GM19035 (cell line): ENCODE data around the gene MAP3K9.
"Not testable (repeated sequence)": the region's sequence is repeated elsewhere in the genome, so short reads cannot be mapped to it uniquely, and the experiment has no call there.

Experiments used
- ATAC-seq: cut with Tn5 transposase; IDR thresholded peaks from one replicate; pipeline ENCODE4 v1.9.1; 2021; ENCODE audit not compliant: unreplicated experiment

The MAP3K9 gene

GRCh38 chr14:70726651-70727375 lies 82.5 kb downstream of the MAP3K9 start:
- ATAC-seq: no peak

GRCh38 chr14:70724944-70725343 lies 84.4 kb downstream of the MAP3K9 start:
- ATAC-seq: no peak

- ATAC-seq: no peak
These were observed 85.2 kb downstream of the MAP3K9 start for GRCh38 chr14:70724110-70724509.

GRCh38 chr14:70723276-70723675 lies 86.0 kb downstream of the MAP3K9 start:
- ATAC-seq: no peak

GRCh38 chr14:70722418-70722817 lies 86.9 kb downstream of the MAP3K9 start:
- ATAC-seq: no peak

GRCh38 chr14:70721542-70721941 lies 87.8 kb downstream of the MAP3K9 start:
- no peak for ATAC-seq

- no peak for ATAC-seq
These were observed 90.8 kb downstream of the MAP3K9 start for GRCh38 chr14:70718383-70719118.

- no peak for ATAC-seq
These were observed 92.4 kb downstream of the MAP3K9 start for GRCh38 chr14:70716958-70717357.

GRCh38 chr14:70716483-70716882 lies 92.8 kb downstream of the MAP3K9 start:
- no peak for ATAC-seq

GRCh38 chr14:70714055-70714550 lies 95.2 kb downstream of the MAP3K9 start:
- no peak for ATAC-seq

GRCh38 chr14:70713511-70713916 lies 95.8 kb downstream of the MAP3K9 start:
- ATAC-seq: no peak

- ATAC-seq: no peak
These were observed 96.2 kb downstream of the MAP3K9 start for GRCh38 chr14:70713096-70713495.

GRCh38 chr14:70711451-70711850 lies 97.9 kb downstream of the MAP3K9 start:
- no peak for ATAC-seq

- ATAC-seq: no peak
These were observed 99.5 kb downstream of the MAP3K9 start for GRCh38 chr14:70709726-70710382.

- ATAC-seq: no peak
These were observed 100.4 kb downstream of the MAP3K9 start for GRCh38 chr14:70708717-70709570.

GRCh38 chr14:70707138-70708038 lies 101.9 kb downstream of the MAP3K9 start:
- peak; percentile 60 for ATAC-seq

GRCh38 chr14:70706177-70706576 lies 103.1 kb downstream of the MAP3K9 start:
- no peak for ATAC-seq

- no peak for ATAC-seq
These were observed 104.4 kb downstream of the MAP3K9 start for GRCh38 chr14:70704960-70705359.

- not testable (repeated sequence) for ATAC-seq
These were observed 105.6 kb downstream of the MAP3K9 start for GRCh38 chr14:70703621-70704168.
